BLaER1 (cell line): ENCODE data around the gene FZD2.
"Not testable (repeated sequence)": the region's sequence is repeated elsewhere in the genome, so short reads cannot be mapped to it uniquely, and the experiment has no call there.

Experiments
- H3K27ac ChIP-seq: shearing (Covaris generic); formaldehyde crosslinking; 2 replicates; pipeline ENCODE4 v1.8.1; 2022
- H3K27me3 ChIP-seq: shearing (Covaris generic); formaldehyde crosslinking; 2 replicates; pipeline ENCODE4 v1.8.1; 2022
- H3K36me3 ChIP-seq: shearing (Covaris generic); formaldehyde crosslinking; 2 replicates; pipeline ENCODE4 v1.8.1; 2022
- H3K4me1 ChIP-seq: shearing (Covaris generic); formaldehyde crosslinking; 2 replicates; pipeline ENCODE4 v1.8.1; 2022
- H3K4me2 ChIP-seq: shearing (Covaris generic); formaldehyde crosslinking; 2 replicates; pipeline ENCODE4 v1.8.1; 2022
- H3K4me3 ChIP-seq: shearing (Covaris generic); formaldehyde crosslinking; 2 replicates; pipeline ENCODE4 v1.8.1; 2022
- H3K9ac ChIP-seq: shearing (Covaris generic); formaldehyde crosslinking; 2 replicates; pipeline ENCODE4 v1.8.1; 2022
- H3K9me3 ChIP-seq: shearing (Covaris generic); formaldehyde crosslinking; 2 replicates; pipeline ENCODE4 v1.8.1; 2022
- H4K20me1 ChIP-seq: shearing (Covaris generic); formaldehyde crosslinking; 2 replicates; pipeline ENCODE4 v1.8.1; 2022
- Cebpa-rat ChIP-seq: shearing (Covaris generic); IDR thresholded peaks from 2 replicates; pipeline ENCODE4 v1.8.1; 2022

FZD2 gene

GRCh38 chr17:44572801-44573200 lies 15.5 kb downstream of the FZD2 start:
- H3K4me3 ChIP-seq, result no peak overlapping the region
- no peaks in the 10 kb centered on the region for H3K27me3 ChIP-seq
- H3K9me3 ChIP-seq, result peaks cover 7% of the 10 kb centered on the region; the same call in 1 of the 2 replicates
- no peak overlapping the region for H3K9ac ChIP-seq
- no peak overlapping the region for H3K27ac ChIP-seq
- no peak for TF ChIP-seq Cebpa-rat
- H3K36me3 ChIP-seq, result no peaks in the 10 kb centered on the region
- H3K4me2 ChIP-seq, result no peak overlapping the region
- no peaks in the 10 kb centered on the region for H4K20me1 ChIP-seq
- H3K4me1 ChIP-seq, result peaks cover 15% of the 10 kb centered on the region

GRCh38 chr17:44575403-44575802 lies 18.1 kb downstream of the FZD2 start:
- no peak for TF ChIP-seq Cebpa-rat
- peaks cover 29% of the 10 kb centered on the region for H3K4me1 ChIP-seq
- no peak overlapping the region for H3K4me2 ChIP-seq
- H3K27me3 ChIP-seq, result no peaks in the 10 kb centered on the region
- no peak overlapping the region for H3K4me3 ChIP-seq
- no peaks in the 10 kb centered on the region for H3K9me3 ChIP-seq
- no peaks in the 10 kb centered on the region for H4K20me1 ChIP-seq
- no peak overlapping the region for H3K27ac ChIP-seq
- no peaks in the 10 kb centered on the region for H3K36me3 ChIP-seq
- no peak overlapping the region for H3K9ac ChIP-seq

- H3K9me3 ChIP-seq, result no peaks in the 10 kb centered on the region
- H3K36me3 ChIP-seq, result no peaks in the 10 kb centered on the region
- H4K20me1 ChIP-seq, result no peaks in the 10 kb centered on the region
- no peak overlapping the region for H3K27ac ChIP-seq
- peaks cover 64% of the 10 kb centered on the region for H3K4me1 ChIP-seq
- no peak overlapping the region for H3K9ac ChIP-seq
- no peak overlapping the region for H3K4me2 ChIP-seq
- TF ChIP-seq Cebpa-rat, result no peak
- H3K27me3 ChIP-seq, result no peaks in the 10 kb centered on the region
- H3K4me3 ChIP-seq, result no peak overlapping the region
These were observed 21.7 kb downstream of the FZD2 start for GRCh38 chr17:44578947-44579346.

GRCh38 chr17:44581868-44582267 lies 24.6 kb downstream of the FZD2 start:
- H3K4me1 ChIP-seq, result peaks cover 65% of the 10 kb centered on the region
- H3K36me3 ChIP-seq, result no peaks in the 10 kb centered on the region
- no peak for TF ChIP-seq Cebpa-rat
- H3K4me3 ChIP-seq, result no peak overlapping the region
- H3K9me3 ChIP-seq, result no peaks in the 10 kb centered on the region
- no peaks in the 10 kb centered on the region for H4K20me1 ChIP-seq
- no peak overlapping the region for H3K9ac ChIP-seq
- H3K4me2 ChIP-seq, result peak overlapping the region; percentile 45
- H3K27ac ChIP-seq, result no peak overlapping the region
- H3K27me3 ChIP-seq, result no peaks in the 10 kb centered on the region

- Histone ChIP-seq H3K9me3 (no peaks in the 10 kb centered on the region), H3K36me3 (no peaks in the 10 kb centered on the region), H3K27ac (no peak overlapping the region), H3K27me3 (no peaks in the 10 kb centered on the region), H3K4me1 (peaks cover 44% of the 10 kb centered on the region), H3K9ac (no peak overlapping the region), H3K4me2 (no peak overlapping the region), H3K4me3 (no peak overlapping the region), H4K20me1 (no peaks in the 10 kb centered on the region)
- no peak for TF ChIP-seq Cebpa-rat
These were observed 27.2 kb downstream of the FZD2 start for GRCh38 chr17:44584443-44584842.

GRCh38 chr17:44585315-44585714 lies 28.0 kb downstream of the FZD2 start:
- no peaks in the 10 kb centered on the region for H4K20me1 ChIP-seq
- H3K4me3 ChIP-seq, result no peak overlapping the region
- H3K27ac ChIP-seq, result no peak overlapping the region
- H3K9ac ChIP-seq, result no peak overlapping the region
- H3K4me2 ChIP-seq, result no peak overlapping the region
- no peaks in the 10 kb centered on the region for H3K36me3 ChIP-seq
- H3K4me1 ChIP-seq, result peaks cover 37% of the 10 kb centered on the region
- H3K27me3 ChIP-seq, result no peaks in the 10 kb centered on the region
- no peaks in the 10 kb centered on the region for H3K9me3 ChIP-seq
- TF ChIP-seq Cebpa-rat, result no peak

- no peak overlapping the region for H3K27ac ChIP-seq
These were observed 30.1 kb downstream of the FZD2 start for GRCh38 chr17:44587339-44587738.

GRCh38 chr17:44589316-44590071 lies 32.2 kb downstream of the FZD2 start:
- H3K27me3 ChIP-seq, result no peaks in the 10 kb centered on the region
- no peaks in the 10 kb centered on the region for H3K9me3 ChIP-seq
- no peak overlapping the region for H3K4me3 ChIP-seq
- no peaks in the 10 kb centered on the region for H3K36me3 ChIP-seq
- no peak for TF ChIP-seq Cebpa-rat
- H4K20me1 ChIP-seq, result no peaks in the 10 kb centered on the region
- H3K4me1 ChIP-seq, result peaks cover 23% of the 10 kb centered on the region
- no peak overlapping the region for H3K9ac ChIP-seq
- H3K27ac ChIP-seq, result no peak overlapping the region
- no peak overlapping the region for H3K4me2 ChIP-seq

More at GRCh38 chr17:44587339-44587738, 30.1 kb downstream of the FZD2 start:
- Histone ChIP-seq H3K9ac (no peak overlapping the region), H4K20me1 (no peaks in the 10 kb centered on the region), H3K9me3 (no peaks in the 10 kb centered on the region), H3K36me3 (no peaks in the 10 kb centered on the region), H3K4me3 (no peak overlapping the region), H3K27me3 (no peaks in the 10 kb centered on the region), H3K4me1 (peaks cover 30% of the 10 kb centered on the region), H3K4me2 (no peak overlapping the region)
- TF ChIP-seq Cebpa-rat, result no peak

GRCh38 chr17:44590072-44590462 lies 32.8 kb downstream of the FZD2 start:
- H3K27me3 ChIP-seq, H3K4me3 ChIP-seq, H3K9me3 ChIP-seq, H3K36me3 ChIP-seq, H3K27ac ChIP-seq, H3K4me2 ChIP-seq, H4K20me1 ChIP-seq, H3K9ac ChIP-seq: not testable (repeated sequence)
- H3K4me1 ChIP-seq, result peaks cover 23% of the 10 kb centered on the region

- peaks cover 23% of the 10 kb centered on the region for H3K4me1 ChIP-seq
- H4K20me1 ChIP-seq, H3K36me3 ChIP-seq, H3K4me3 ChIP-seq, H3K27me3 ChIP-seq, H3K27ac ChIP-seq, H3K4me2 ChIP-seq, H3K9me3 ChIP-seq, H3K9ac ChIP-seq: not testable (repeated sequence)
These were observed 33.5 kb downstream of the FZD2 start for GRCh38 chr17:44590762-44591161.

GRCh38 chr17:44591206-44591605 lies 33.9 kb downstream of the FZD2 start:
- no peak for TF ChIP-seq Cebpa-rat
- Histone ChIP-seq H3K4me2 (peak overlapping the region; percentile 53), H3K27ac (peak overlapping the region; percentile 62; the same call in 1 of the 2 replicates), H3K36me3 (no peaks in the 10 kb centered on the region), H4K20me1 (no peaks in the 10 kb centered on the region), H3K4me3 (no peak overlapping the region), H3K9ac (no peak overlapping the region), H3K27me3 (no peaks in the 10 kb centered on the region), H3K4me1 (peaks cover 23% of the 10 kb centered on the region), H3K9me3 (no peaks in the 10 kb centered on the region)
